Mucosa of descending colon (tissue), 3 donors: ENCODE results near the gene SNX1. TPM values are rescaled to one million over a fixed set of nuclear protein-coding genes. Genes with fewer than 3 reads are reported as not detected.

ENCODE experiments used
- ATAC-seq: fragments of 200-7000 bp; cut with Tn5 transposase; one replicate; pipeline ENCODE4 v1.9.1; 2020; ENCODE audit warnings: mild to moderate bottlenecking, moderate library complexity
- DNase-seq, 3 donors: peaks; one replicate each; pipeline ENCODE4 v3.0.0-alpha.2; 2020
- H3K36me3 ChIP-seq: fragments of 200-600 bp; one replicate; pipeline ENCODE4 v1.8.0; 2021; ENCODE audit warnings: low read depth, mild to moderate bottlenecking
- H3K4me1 ChIP-seq: fragments of 200-600 bp; one replicate; pipeline ENCODE4 v1.8.0; 2021; ENCODE audit warnings: low read depth, mild to moderate bottlenecking
- H3K4me3 ChIP-seq: fragments of 200-600 bp; one replicate; pipeline ENCODE4 v1.8.0; 2021; ENCODE audit warnings: mild to moderate bottlenecking
- H3K9me3 ChIP-seq: fragments of 200-600 bp; one replicate; pipeline ENCODE4 v1.8.0; 2021; ENCODE audit warnings: mild to moderate bottlenecking
- CTCF ChIP-seq: fragments of 200-600 bp; IDR thresholded peaks from one replicate; pipeline ENCODE4 v1.8.0; 2022; ENCODE audit warnings: antibody characterized with exemption, mild to moderate bottlenecking
- intact Hi-C, 2 donors: fragments of 100-400 bp; cut with DNase I in 1 of 2; cut with micrococcal nuclease in 1 of 2; formaldehyde crosslinking; loops; one replicate each; pipeline versions ENCODE4 v1.11.0 to v1.11.1; 2022; cut with DNase I, micrococcal nuclease
- total RNA-seq, 3 donors: library from RNA; stranded (reverse); fragmentation: NEBNext Ultra II Directional in 2 of 3; extraction: Animal tissue kit (Norgen Biotek cat#: 25700) in 2 of 3; gene quantifications; one replicate each; pipeline versions ENCODE4 v1.2.1 to v1.2.4, GENCODE V29; 2021 to 2023
- donor health status: DM: no; HTN: no; CAD: no; lungs with moderate emphysema.
- donor health status: DM: no; HTN: no; CAD: no.
- donor health status: DM: no; HTN: yes; CAD: no.

The SNX1 gene
- total RNA-seq, 3 donors from 2014 or later = 110 to 122 (median 118) TPM

GRCh38 chr15:64155802-64156651 is 60.2 kb downstream of the SNX1 start:
- peaks cover 27% of the 10 kb centered on the region for H3K4me1 ChIP-seq
- DNase-seq (no peak), ATAC-seq (no peak)
- intact Hi-C loops = no loop called here
- H3K36me3 ChIP-seq = peaks cover 14% of the 10 kb centered on the region
- no peak overlapping the region for H3K4me3 ChIP-seq
- no peak for TF ChIP-seq CTCF
- no peaks in the 10 kb centered on the region for H3K9me3 ChIP-seq

- no peak for ATAC-seq
- H3K4me1 ChIP-seq = peaks cover 27% of the 10 kb centered on the region
These were observed 61.0 kb downstream of the SNX1 start for GRCh38 chr15:64156652-64157331.

GRCh38 chr15:64157599-64158125 is 61.9 kb downstream of the SNX1 start:
- DNase-seq (no peak), ATAC-seq (no peak)
- Histone ChIP-seq H3K36me3 (peaks cover 14% of the 10 kb centered on the region), H3K4me1 (peaks cover 22% of the 10 kb centered on the region), H3K9me3 (no peaks in the 10 kb centered on the region), H3K4me3 (no peak overlapping the region)
- TF ChIP-seq CTCF = no peak
- intact Hi-C loops = no loop called here

More at GRCh38 chr15:64156652-64157331, 61.0 kb downstream of the SNX1 start:
- intact Hi-C loops = no loop called here
- Histone ChIP-seq H3K9me3 (no peaks in the 10 kb centered on the region), H3K36me3 (peaks cover 14% of the 10 kb centered on the region), H3K4me3 (no peak overlapping the region)
- no peak for TF ChIP-seq CTCF
- no peak for DNase-seq

GRCh38 chr15:64158363-64159134 is 62.8 kb downstream of the SNX1 start:
- DNase-seq (no peak), ATAC-seq (no peak)
- H3K4me1 ChIP-seq = peaks cover 15% of the 10 kb centered on the region
- intact Hi-C loops = no loop called here
- H3K36me3 ChIP-seq = peaks cover 14% of the 10 kb centered on the region
- H3K9me3 ChIP-seq = no peaks in the 10 kb centered on the region
- H3K4me3 ChIP-seq = no peak overlapping the region
- TF ChIP-seq CTCF = no peak

GRCh38 chr15:64161688-64162477 is 66.1 kb downstream of the SNX1 start:
- TF ChIP-seq CTCF = no peak
- Histone ChIP-seq H3K4me3 (peak overlapping the region; percentile 80), H3K36me3 (peaks cover 6% of the 10 kb centered on the region), H3K4me1 (peaks cover 15% of the 10 kb centered on the region), H3K9me3 (no peaks in the 10 kb centered on the region)
- intact Hi-C loops = no loop called here
- ATAC-seq (no peak), DNase-seq (no peak)
